ENCODE results near the gene GGA2.

DNA sequence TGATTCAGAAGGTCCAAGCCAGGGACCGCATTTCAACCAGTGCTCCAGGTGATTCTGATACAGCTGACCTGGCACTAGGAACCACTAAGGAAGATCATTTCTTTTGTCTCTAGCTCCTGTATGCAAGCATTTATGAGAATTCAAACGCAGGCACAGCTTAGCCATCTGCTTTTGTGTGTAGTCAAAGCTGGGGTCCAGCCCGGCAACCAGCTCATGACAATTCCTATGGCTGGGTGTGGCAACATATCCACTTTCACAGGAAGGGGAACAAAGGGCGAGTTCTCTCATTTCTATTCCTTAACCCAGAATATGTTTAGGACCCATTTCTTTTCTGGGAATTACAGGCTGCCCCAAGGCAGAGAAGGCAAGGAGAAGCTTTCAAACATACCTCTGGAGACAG is 30.0 kb downstream of the GGA2 start:
- TF ChIP-seq CTCF (IDR thresholded peaks at IDR 0.05; ENCODE audit: low read depth, low read length) (no peak), POLR2A (IDR thresholded peaks at IDR 0.05; ENCODE audit: extremely low read depth, insufficient read length) (no peak), MYC (IDR thresholded peaks at IDR 0.05; ENCODE audit: low read depth, low read length) (no peak)
- TF ChIP-seq, protein P1, sequence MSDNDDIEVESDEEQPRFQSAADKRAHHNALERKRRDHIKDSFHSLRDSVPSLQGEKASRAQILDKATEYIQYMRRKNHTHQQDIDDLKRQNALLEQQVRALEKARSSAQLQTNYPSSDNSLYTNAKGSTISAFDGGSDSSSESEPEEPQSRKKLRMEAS (IDR thresholded peaks at IDR 0.05; ENCODE audit: low read depth, low read length): no peak

Data from NB4 (cell line).